Neural cell (in vitro differentiated cells): ENCODE measurements around the gene PDE8B. TPM values are rescaled to one million over a fixed set of nuclear protein-coding genes. Genes with fewer than 3 reads are reported as not detected.

Experiments
- H2AFZ ChIP-seq: fragments of 200-600, 300-800 bp; sonication (generic), shearing (Covaris generic); 2 replicates; pipeline ENCODE4 v1.6.0; 2014; ENCODE audit warnings: low read depth, mild to moderate bottlenecking, antibody characterized with exemption, low read length, moderate library complexity
- H3F3A ChIP-seq: fragments of 200-600 bp; shearing (Covaris generic); 2 replicates; pipeline ENCODE4 v1.6.1; 2016; ENCODE audit warnings: mild to moderate bottlenecking, moderate library complexity, mixed read lengths, antibody characterized with exemption, low read length; ENCODE audit not compliant: insufficient read depth, poor library complexity, severe bottlenecking
- H3K27ac ChIP-seq: fragments of 200-600, 300-800 bp; sonication (generic), shearing (Covaris generic); 2 replicates; pipeline ENCODE4 v1.5.1; 2014; ENCODE audit warnings: mild to moderate bottlenecking, low read length, moderate library complexity
- H3K27me3 ChIP-seq: fragments of 300-800, 200-600 bp; sonication (generic), shearing (Covaris generic); 2 replicates; pipeline ENCODE4 v1.6.0; 2014; ENCODE audit warnings: mild to moderate bottlenecking, low read depth, low read length, moderate library complexity; ENCODE audit not compliant: insufficient read depth
- H3K36me3 ChIP-seq: fragments of 300-800, 200-600 bp; sonication (generic), shearing (Covaris generic); 2 replicates; pipeline ENCODE4 v1.5.1; 2014; ENCODE audit warnings: mild to moderate bottlenecking, antibody characterized with exemption, low read length, moderate library complexity; ENCODE audit not compliant: insufficient read depth
- H3K4me2 ChIP-seq: fragments of 300-800, 200-600 bp; sonication (generic), shearing (Covaris generic); 2 replicates; pipeline ENCODE4 v1.6.0; 2014; ENCODE audit warnings: mild to moderate bottlenecking, low read length
- H3K4me3 ChIP-seq: fragments of 300-800, 200-600 bp; sonication (generic), shearing (Covaris generic); 2 replicates; pipeline ENCODE4 v1.5.1; 2014; ENCODE audit warnings: mild to moderate bottlenecking, low read length, moderate library complexity
- H3K79me2 ChIP-seq: fragments of 200-600 bp; shearing (Covaris generic); replicated peaks from 2 replicates; pipeline ENCODE4 v1.6.0; 2014; ENCODE audit warnings: mild to moderate bottlenecking, low read length, moderate library complexity; ENCODE audit not compliant: insufficient read depth
- H3K9ac ChIP-seq: fragments of 300-800, 200-600 bp; sonication (generic), shearing (Covaris generic); 2 replicates; pipeline ENCODE4 v1.6.1; 2016; ENCODE audit warnings: mild to moderate bottlenecking, low read length, mixed read lengths
- H3K9me2 ChIP-seq: fragments of 200-600 bp; shearing (Covaris generic); 2 replicates; pipeline ENCODE4 v1.6.1; 2016; ENCODE audit warnings: mild to moderate bottlenecking, low read length, mixed read lengths; ENCODE audit not compliant: insufficient read depth
- H3K9me3 ChIP-seq: fragments of 200-600, 300-800 bp; sonication (generic), shearing (Covaris generic); 2 replicates; pipeline ENCODE4 v1.6.1; 2016; ENCODE audit warnings: mild to moderate bottlenecking, mixed run types, low read length, moderate library complexity, mixed read lengths
- H4K20me1 ChIP-seq: fragments of 200-600 bp; shearing (Covaris generic); 2 replicates; pipeline ENCODE4 v1.6.1; 2016; ENCODE audit warnings: mild to moderate bottlenecking, mixed run types; ENCODE audit not compliant: insufficient read depth
- EP300 ChIP-seq: fragments of 450-650 bp; conservative IDR thresholded peaks from 2 replicates; pipeline ENCODE4 v1.6.1; 2014; ENCODE audit warnings: antibody characterized with exemption, mild to moderate bottlenecking, moderate library complexity; ENCODE audit not compliant: poor library complexity, severe bottlenecking
- EZH2 ChIP-seq: fragments of 200-600, 300-800 bp; shearing (Covaris generic), sonication (generic); IDR thresholded peaks from 2 replicates; pipeline ENCODE4 v1.6.1; 2014; ENCODE audit warnings: antibody characterized with exemption, low read length, borderline replicate concordance, mild to moderate bottlenecking; ENCODE audit not compliant: insufficient read depth, poor library complexity, severe bottlenecking
- MXI1 ChIP-seq: fragments of 450-650 bp; conservative IDR thresholded peaks from 2 replicates; pipeline ENCODE4 v1.6.1; 2014; ENCODE audit warnings: antibody characterized with exemption, mild to moderate bottlenecking; ENCODE audit not compliant: poor library complexity, severe bottlenecking
- POLR2AphosphoS5 ChIP-seq: IDR thresholded peaks from 2 replicates; pipeline ENCODE4 v1.6.1; 2012
- RAD21 ChIP-seq: fragments of 450-650 bp; conservative IDR thresholded peaks from 2 replicates; pipeline ENCODE4 v1.6.1; 2014; ENCODE audit warnings: antibody characterized with exemption, mild to moderate bottlenecking, moderate library complexity
- SMC3 ChIP-seq: fragments of 450-650 bp; conservative IDR thresholded peaks from 2 replicates; pipeline ENCODE4 v1.6.1; 2014; ENCODE audit warnings: antibody characterized with exemption, mild to moderate bottlenecking, moderate library complexity; ENCODE audit not compliant: poor library complexity
- TAF1 ChIP-seq: IDR thresholded peaks from 2 replicates; pipeline ENCODE4 v1.6.1; 2012; ENCODE audit warnings: low read depth
- polyA plus RNA-seq: library from polyadenylated mRNA; depleted of rRNA; stranded (reverse); fragments of >200 nt; gene quantifications from 2 replicates; pipeline ENCODE4 v1.2.3, GENCODE V29; 2014
- TF ChIP-seq, protein P1 (sequence below): fragments of 450-650 bp; IDR thresholded peaks from 2 replicates; pipeline ENCODE4 v1.5.1; 2014; ENCODE audit warnings: antibody characterized with exemption, mild to moderate bottlenecking, moderate library complexity; ENCODE audit not compliant: poor library complexity, severe bottlenecking
- TF ChIP-seq, protein P2 (sequence below): IDR thresholded peaks from 2 replicates; pipeline ENCODE4 v1.6.1; 2012; ENCODE audit warnings: borderline replicate concordance

Gene PDE8B
- polyA plus RNA-seq, 1 donor from 2014 or later: 0.22 TPM

DNA sequence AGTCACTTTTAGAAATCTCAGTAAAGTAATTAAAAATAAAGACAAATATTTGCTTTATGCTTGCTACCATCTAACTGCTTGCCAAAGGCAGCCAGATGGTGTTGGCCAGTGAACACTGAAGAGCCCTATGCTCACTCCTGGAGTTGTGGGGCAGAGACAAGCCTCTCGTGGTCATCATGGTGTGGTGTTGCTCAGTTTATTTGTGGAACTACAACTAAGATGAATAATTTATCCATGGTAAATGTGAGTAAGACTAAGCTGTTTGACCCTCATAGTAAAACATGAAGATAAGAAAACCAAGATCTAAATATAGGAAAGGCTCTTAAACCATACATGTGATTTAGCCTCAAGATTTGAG lies 100.7 kb downstream of the PDE8B start:
- no peaks in the 10 kb centered on the region for H3K36me3 ChIP-seq
- H3K9ac ChIP-seq: no peak overlapping the region
- H3K4me2 ChIP-seq: no peak overlapping the region
- no peaks in the 10 kb centered on the region for H3K79me2 ChIP-seq
- no peaks in the 10 kb centered on the region for H3K9me3 ChIP-seq
- no peaks in the 10 kb centered on the region for H3K9me2 ChIP-seq
- no peaks in the 10 kb centered on the region for H3K27me3 ChIP-seq
- H3K27ac ChIP-seq: no peak overlapping the region
- TF ChIP-seq POLR2AphosphoS5: no peak
- TF ChIP-seq, protein P1, sequence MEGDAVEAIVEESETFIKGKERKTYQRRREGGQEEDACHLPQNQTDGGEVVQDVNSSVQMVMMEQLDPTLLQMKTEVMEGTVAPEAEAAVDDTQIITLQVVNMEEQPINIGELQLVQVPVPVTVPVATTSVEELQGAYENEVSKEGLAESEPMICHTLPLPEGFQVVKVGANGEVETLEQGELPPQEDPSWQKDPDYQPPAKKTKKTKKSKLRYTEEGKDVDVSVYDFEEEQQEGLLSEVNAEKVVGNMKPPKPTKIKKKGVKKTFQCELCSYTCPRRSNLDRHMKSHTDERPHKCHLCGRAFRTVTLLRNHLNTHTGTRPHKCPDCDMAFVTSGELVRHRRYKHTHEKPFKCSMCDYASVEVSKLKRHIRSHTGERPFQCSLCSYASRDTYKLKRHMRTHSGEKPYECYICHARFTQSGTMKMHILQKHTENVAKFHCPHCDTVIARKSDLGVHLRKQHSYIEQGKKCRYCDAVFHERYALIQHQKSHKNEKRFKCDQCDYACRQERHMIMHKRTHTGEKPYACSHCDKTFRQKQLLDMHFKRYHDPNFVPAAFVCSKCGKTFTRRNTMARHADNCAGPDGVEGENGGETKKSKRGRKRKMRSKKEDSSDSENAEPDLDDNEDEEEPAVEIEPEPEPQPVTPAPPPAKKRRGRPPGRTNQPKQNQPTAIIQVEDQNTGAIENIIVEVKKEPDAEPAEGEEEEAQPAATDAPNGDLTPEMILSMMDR: no peak
- TF ChIP-seq, protein P2, sequence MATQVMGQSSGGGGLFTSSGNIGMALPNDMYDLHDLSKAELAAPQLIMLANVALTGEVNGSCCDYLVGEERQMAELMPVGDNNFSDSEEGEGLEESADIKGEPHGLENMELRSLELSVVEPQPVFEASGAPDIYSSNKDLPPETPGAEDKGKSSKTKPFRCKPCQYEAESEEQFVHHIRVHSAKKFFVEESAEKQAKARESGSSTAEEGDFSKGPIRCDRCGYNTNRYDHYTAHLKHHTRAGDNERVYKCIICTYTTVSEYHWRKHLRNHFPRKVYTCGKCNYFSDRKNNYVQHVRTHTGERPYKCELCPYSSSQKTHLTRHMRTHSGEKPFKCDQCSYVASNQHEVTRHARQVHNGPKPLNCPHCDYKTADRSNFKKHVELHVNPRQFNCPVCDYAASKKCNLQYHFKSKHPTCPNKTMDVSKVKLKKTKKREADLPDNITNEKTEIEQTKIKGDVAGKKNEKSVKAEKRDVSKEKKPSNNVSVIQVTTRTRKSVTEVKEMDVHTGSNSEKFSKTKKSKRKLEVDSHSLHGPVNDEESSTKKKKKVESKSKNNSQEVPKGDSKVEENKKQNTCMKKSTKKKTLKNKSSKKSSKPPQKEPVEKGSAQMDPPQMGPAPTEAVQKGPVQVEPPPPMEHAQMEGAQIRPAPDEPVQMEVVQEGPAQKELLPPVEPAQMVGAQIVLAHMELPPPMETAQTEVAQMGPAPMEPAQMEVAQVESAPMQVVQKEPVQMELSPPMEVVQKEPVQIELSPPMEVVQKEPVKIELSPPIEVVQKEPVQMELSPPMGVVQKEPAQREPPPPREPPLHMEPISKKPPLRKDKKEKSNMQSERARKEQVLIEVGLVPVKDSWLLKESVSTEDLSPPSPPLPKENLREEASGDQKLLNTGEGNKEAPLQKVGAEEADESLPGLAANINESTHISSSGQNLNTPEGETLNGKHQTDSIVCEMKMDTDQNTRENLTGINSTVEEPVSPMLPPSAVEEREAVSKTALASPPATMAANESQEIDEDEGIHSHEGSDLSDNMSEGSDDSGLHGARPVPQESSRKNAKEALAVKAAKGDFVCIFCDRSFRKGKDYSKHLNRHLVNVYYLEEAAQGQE: no peak
- no peak for TF ChIP-seq MXI1
- TF ChIP-seq RAD21: no peak
- TF ChIP-seq TAF1: no peak
- no peak for TF ChIP-seq EP300
- TF ChIP-seq SMC3: no peak
- TF ChIP-seq EZH2: no peak
- H3F3A ChIP-seq: no peaks in the 10 kb centered on the region
- H2AFZ ChIP-seq: no peak overlapping the region
- no peaks in the 10 kb centered on the region for H4K20me1 ChIP-seq
- H3K4me3 ChIP-seq: no peak overlapping the region

DNA sequence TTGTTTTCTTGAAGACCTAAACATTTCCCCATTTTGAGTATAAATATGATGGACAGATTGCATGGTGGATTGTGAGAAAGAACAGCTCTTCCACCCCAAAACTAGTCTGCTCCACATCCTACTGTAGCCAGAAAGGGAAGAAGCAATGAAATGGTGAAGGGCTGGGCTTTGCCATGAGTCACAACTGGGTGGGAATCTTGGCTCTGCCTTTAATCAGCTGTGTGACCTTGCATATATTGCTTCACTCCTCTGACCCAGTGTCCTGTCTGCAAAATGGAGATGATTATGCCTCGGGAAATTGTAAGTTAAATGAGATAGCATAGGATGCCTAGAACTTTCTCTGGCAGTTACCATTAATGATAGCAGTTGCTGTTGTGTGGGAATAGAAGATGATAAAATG lies 101.9 kb downstream of the PDE8B start:
- no peak for TF ChIP-seq POLR2AphosphoS5
- TF ChIP-seq EP300: no peak
- TF ChIP-seq SMC3: no peak
- TF ChIP-seq, protein P2: no peak
- TF ChIP-seq, protein P1: no peak
- no peak for TF ChIP-seq TAF1
- no peak for TF ChIP-seq EZH2
- no peak for TF ChIP-seq RAD21
- TF ChIP-seq MXI1: no peak
- Histone ChIP-seq H3K9me3 (no peaks in the 10 kb centered on the region), H3K79me2 (no peaks in the 10 kb centered on the region), H3K36me3 (no peaks in the 10 kb centered on the region), H4K20me1 (no peaks in the 10 kb centered on the region), H3K27me3 (no peaks in the 10 kb centered on the region), H3K4me2 (no peak overlapping the region), H3K4me3 (no peak overlapping the region), H2AFZ (no peak overlapping the region), H3F3A (no peaks in the 10 kb centered on the region), H3K9me2 (no peaks in the 10 kb centered on the region), H3K27ac (no peak overlapping the region), H3K9ac (no peak overlapping the region)
